Mesodermal cell (in vitro differentiated cells): Measurements from ENCODE around the gene PSMA8.

Experiments
- H3K27ac ChIP-seq: 2 replicates; pipeline ENCODE4 v1.7.0; 2013; ENCODE audit warnings: mild to moderate bottlenecking, low read depth, low read length, moderate library complexity; ENCODE audit not compliant: severe bottlenecking
- H3K36me3 ChIP-seq: 2 replicates; pipeline ENCODE4 v1.7.1; 2013; ENCODE audit warnings: mild to moderate bottlenecking, low read length, moderate library complexity; ENCODE audit not compliant: control insufficient read depth, insufficient read depth
- H3K4me1 ChIP-seq: one replicate; pipeline ENCODE4 v1.7.1; 2013; ENCODE audit warnings: mild to moderate bottlenecking, low read length; ENCODE audit not compliant: insufficient read depth, control insufficient read depth, poor library complexity, severe bottlenecking
- H3K4me3 ChIP-seq: 2 replicates; pipeline ENCODE4 v1.7.0; 2013; ENCODE audit warnings: low read length, control low read depth, mild to moderate bottlenecking; ENCODE audit not compliant: insufficient read depth, poor library complexity, severe bottlenecking; ENCODE audit errors: extremely low read depth
- H3K9me3 ChIP-seq: 2 replicates; pipeline ENCODE4 v1.7.1; 2013; ENCODE audit warnings: mild to moderate bottlenecking, low read length, moderate library complexity; ENCODE audit not compliant: control insufficient read depth
- WGBS, 2 experiments: methylation state at CpG; one replicate each; pipeline ENCODE4 v1.1.5; 2013; ENCODE audit warnings: missing lambda C conversion rate in 2 of 2; ENCODE audit not compliant: insufficient coverage in 2 of 2; 5-methylcytosine and 5-hydroxymethylcytosine counted together

The PSMA8 gene

GRCh38 chr18:26206488-26206887, 72.8 kb downstream of the PSMA8 start:
- no peaks in the 10 kb centered on the region for H3K9me3 ChIP-seq
- H3K4me3 ChIP-seq: no peak overlapping the region
- no peaks in the 10 kb centered on the region for H3K4me1 ChIP-seq
- H3K27ac ChIP-seq: no peak overlapping the region
- no peaks in the 10 kb centered on the region for H3K36me3 ChIP-seq
- WGBS, 2 experiments: 78 to 100% methylated on average over 1 of the region's 2 CpGs

GRCh38 chr18:26207937-26208336, 74.3 kb downstream of the PSMA8 start:
- H3K4me3 ChIP-seq: no peak overlapping the region
- 86 to 100% methylated on average over 2 to 3 of the region's 3 CpGs for WGBS, 2 experiments
- no peak overlapping the region for H3K27ac ChIP-seq
- H3K36me3 ChIP-seq: no peaks in the 10 kb centered on the region
- no peaks in the 10 kb centered on the region for H3K9me3 ChIP-seq
- H3K4me1 ChIP-seq: no peaks in the 10 kb centered on the region

- Histone ChIP-seq H3K4me3 (no peak overlapping the region), H3K36me3 (no peaks in the 10 kb centered on the region), H3K9me3 (no peaks in the 10 kb centered on the region), H3K27ac (no peak overlapping the region), H3K4me1 (no peaks in the 10 kb centered on the region)
- WGBS, 2 experiments: 93 to 100% methylated on average over 2 of the region's 2 CpGs
Observed at GRCh38 chr18:26208977-26209376, 75.3 kb downstream of the PSMA8 start.

GRCh38 chr18:26210147-26210546, 76.5 kb downstream of the PSMA8 start:
- H3K36me3 ChIP-seq: no peaks in the 10 kb centered on the region
- H3K4me1 ChIP-seq: no peaks in the 10 kb centered on the region
- H3K9me3 ChIP-seq: no peaks in the 10 kb centered on the region
- WGBS, 2 experiments: 84% methylated on average over 3 of the region's 4 CpGs
- H3K27ac ChIP-seq: no peak overlapping the region
- no peak overlapping the region for H3K4me3 ChIP-seq

- no peaks in the 10 kb centered on the region for H3K4me1 ChIP-seq
- WGBS, 2 experiments: 90 to 95% methylated on average over 4 to 5 of the region's 7 CpGs
- no peak overlapping the region for H3K4me3 ChIP-seq
Observed at GRCh38 chr18:26215247-26215970, 81.7 kb downstream of the PSMA8 start.

GRCh38 chr18:26225022-26225693, 91.5 kb downstream of the PSMA8 start:
- Histone ChIP-seq H3K9me3 (no peaks in the 10 kb centered on the region), H3K36me3 (no peaks in the 10 kb centered on the region), H3K4me1 (peaks cover 9% of the 10 kb centered on the region), H3K4me3 (no peak overlapping the region), H3K27ac (no peak overlapping the region)
- 72 to 100% methylated on average over 3 to 6 of the region's 7 CpGs for WGBS, 2 experiments

More at GRCh38 chr18:26215247-26215970, 81.7 kb downstream of the PSMA8 start:
- Histone ChIP-seq H3K27ac (no peak overlapping the region), H3K9me3 (no peaks in the 10 kb centered on the region), H3K36me3 (no peaks in the 10 kb centered on the region)

GRCh38 chr18:26225915-26226228, 92.2 kb downstream of the PSMA8 start:
- Histone ChIP-seq H3K4me1 (peaks cover 9% of the 10 kb centered on the region), H3K36me3 (no peaks in the 10 kb centered on the region), H3K9me3 (no peaks in the 10 kb centered on the region), H3K27ac (no peak overlapping the region), H3K4me3 (peak overlapping the region; percentile 75)
- 41 to 48% methylated on average over 5 to 7 of the region's 8 CpGs for WGBS, 2 experiments

- WGBS, 2 experiments: 0 to 1% methylated on average over 85 to 101 of the region's 101 CpGs
- Histone ChIP-seq H3K9me3 (no peaks in the 10 kb centered on the region), H3K4me3 (peak within 1 kb of the TSS; percentile 75), H3K36me3 (no peaks in the 10 kb centered on the region), H3K4me1 (peaks cover 9% of the 10 kb centered on the region), H3K27ac (peak within 1 kb of the TSS; percentile 23)
Observed at GRCh38 chr18:26226229-26227050, 92.8 kb downstream of the PSMA8 start, which contains the start of gene TAF4B. Gene TAF4B (plus strand): TSS chr18:26226445. CDS start chr18:26226934, 489 bp downstream.

- Histone ChIP-seq H3K27ac (no peak overlapping the region), H3K4me3 (peak overlapping the region; percentile 75), H3K9me3 (no peaks in the 10 kb centered on the region), H3K36me3 (no peaks in the 10 kb centered on the region), H3K4me1 (peaks cover 9% of the 10 kb centered on the region)
- 4 to 12% methylated on average over 12 to 20 of the region's 28 CpGs for WGBS, 2 experiments
Observed at GRCh38 chr18:26227051-26227670, 93.5 kb downstream of the PSMA8 start.

- 66% methylated on average over 3 of the region's 6 CpGs; no CpG with 5 or more reads in 1 of the 2 experiments for WGBS, 2 experiments
Observed at GRCh38 chr18:26228562-26229260, 95.0 kb downstream of the PSMA8 start.

More at GRCh38 chr18:26228562-26229260, 95.0 kb downstream of the PSMA8 start:
- no peaks in the 10 kb centered on the region for H3K9me3 ChIP-seq
- H3K36me3 ChIP-seq: no peaks in the 10 kb centered on the region
- peaks cover 9% of the 10 kb centered on the region for H3K4me1 ChIP-seq
- no peak overlapping the region for H3K4me3 ChIP-seq
- no peak overlapping the region for H3K27ac ChIP-seq
